Epidermal melanocyte (primary cell): ENCODE data around the gene TIPARP.
"Not testable (repeated sequence)": the region's sequence is repeated elsewhere in the genome, so short reads cannot be mapped to it uniquely, and the experiment has no call there.

Experiments used
- DNase-seq: peaks from one replicate; pipeline ENCODE4 v3.0.0; 2011; ENCODE audit warnings: low spot score; ENCODE audit not compliant: insufficient read length

The TIPARP gene

DNA sequence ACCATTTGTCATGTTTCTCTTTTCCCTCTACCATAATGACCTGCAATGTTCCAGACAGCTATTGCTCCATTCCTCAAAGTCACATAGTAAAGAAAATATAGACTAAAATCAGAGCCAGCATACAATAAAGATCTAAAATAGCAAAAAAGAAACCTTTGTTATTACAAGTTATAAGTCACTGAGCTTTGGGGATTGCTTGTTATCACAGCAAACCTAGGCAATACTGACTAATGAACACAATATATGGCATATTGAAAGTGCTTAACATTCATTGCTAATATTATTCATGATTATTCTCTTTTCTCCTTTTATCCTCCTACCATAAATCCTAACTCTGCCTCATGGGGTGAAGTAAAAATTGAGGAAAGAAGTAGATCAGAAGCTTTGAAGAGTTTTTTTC lies 27.4 kb upstream of the TIPARP start:
- DNase-seq: no peak

DNA sequence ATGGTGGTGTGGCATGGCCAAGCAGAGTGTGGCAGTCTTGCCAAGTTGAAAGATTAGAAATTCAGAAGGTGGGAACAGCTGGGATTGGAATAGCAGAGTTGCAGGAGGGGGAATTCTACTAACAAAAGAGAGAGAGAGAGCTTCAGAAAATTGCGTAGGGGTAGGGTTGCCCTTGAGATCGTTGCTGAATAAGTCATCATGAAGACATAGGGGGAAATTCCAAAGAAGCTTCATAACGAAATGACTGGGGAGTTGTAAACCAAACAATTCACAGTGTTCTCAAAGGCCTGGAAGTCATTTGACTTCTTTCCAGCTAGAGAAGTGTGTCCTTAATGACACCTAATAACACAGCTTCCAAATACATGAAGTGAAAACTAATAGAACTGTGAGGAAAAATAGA lies 26.3 kb upstream of the TIPARP start:
- DNase-seq: no peak

DNA sequence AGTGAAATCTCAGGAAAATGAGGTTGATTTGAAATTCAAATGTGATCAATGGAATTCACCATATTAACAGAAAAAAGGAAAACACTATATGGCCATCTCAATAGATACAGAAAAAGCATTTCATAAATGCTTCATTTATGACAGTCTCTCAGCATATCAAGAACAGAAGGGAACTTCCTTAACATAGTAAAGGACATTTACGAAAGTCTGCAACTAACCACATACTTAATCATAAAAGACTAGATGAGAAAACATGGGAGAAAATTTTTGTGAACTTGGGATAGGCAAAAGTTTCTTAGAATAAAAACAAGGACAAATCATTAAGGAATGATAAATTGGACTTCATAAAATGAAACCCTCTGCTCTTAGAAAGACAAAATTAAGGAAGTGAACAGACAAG lies 24.7 kb upstream of the TIPARP start:
- DNase-seq: no peak

DNA sequence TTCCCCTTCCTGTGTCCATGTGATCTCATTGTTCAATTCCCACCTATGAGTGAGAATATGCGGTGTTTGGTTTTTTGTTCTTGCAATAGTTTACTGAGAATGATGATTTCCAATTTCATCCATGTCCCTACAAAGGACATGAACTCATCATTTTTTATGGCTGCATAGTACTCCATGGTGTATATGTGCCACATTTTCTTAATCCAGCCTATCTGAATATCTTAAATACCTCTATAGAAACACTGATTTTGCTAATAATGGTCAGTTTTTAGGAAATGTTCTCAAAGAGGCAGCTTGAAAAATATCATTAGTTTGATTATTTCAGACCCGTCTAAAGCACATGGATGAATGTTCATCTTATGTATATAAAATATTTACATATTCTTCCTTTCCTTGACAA lies 21.7 kb upstream of the TIPARP start:
- DNase-seq: not testable (repeated sequence)

DNA sequence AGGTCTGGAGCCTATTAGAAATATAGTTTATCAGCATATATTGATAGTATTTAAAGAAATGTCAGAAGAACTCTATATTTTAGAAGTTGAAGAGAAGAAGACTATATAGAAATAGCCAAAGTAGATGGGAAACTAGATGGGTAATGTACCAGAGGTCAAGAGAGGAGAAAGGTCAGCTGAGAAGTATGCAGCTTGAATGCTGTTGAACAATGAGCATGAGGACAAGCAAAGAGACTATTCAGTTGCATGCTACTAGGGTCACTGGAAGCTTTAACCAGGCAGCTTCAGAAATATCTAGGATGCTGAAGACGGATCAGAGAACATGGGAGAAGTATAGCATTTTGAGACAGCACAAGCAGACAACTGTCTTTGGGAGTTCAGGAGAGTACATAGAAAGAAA lies 19.6 kb upstream of the TIPARP start:
- DNase-seq: no peak

DNA sequence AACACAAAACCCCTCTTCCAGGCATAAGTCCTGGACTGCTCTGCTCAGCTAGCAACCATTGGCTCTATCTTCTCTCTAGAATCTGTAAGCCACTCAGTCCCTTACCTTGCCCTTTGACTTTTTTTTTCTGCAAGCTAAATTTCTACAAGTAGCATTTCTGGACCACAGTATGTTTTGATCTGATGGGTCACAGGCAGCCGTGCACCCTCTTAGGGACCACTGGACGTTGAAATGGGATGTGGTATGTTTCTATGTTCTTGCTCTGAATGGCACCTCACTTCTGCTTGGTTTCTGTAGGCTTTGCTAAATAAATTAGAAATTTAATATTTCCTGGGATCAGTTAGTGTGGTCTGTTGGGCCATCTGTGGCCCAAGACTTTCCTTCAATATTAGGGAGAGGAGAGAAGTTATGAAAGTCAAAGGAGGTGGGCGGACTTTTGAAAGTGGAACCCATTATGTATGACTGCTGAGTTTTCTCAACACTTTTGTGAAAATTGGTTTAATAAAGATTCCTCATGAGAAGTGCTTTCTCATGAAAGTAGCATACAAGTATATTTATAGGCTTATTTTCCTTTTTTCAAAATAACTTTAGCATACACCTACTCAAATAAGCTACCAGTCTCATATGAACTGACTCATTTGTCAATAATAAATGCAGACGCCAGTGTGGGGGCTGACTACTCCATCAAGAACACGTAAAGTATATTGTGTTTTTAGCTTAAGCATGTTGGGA lies 18.4 kb upstream of the TIPARP start:
- no peak for DNase-seq

DNA sequence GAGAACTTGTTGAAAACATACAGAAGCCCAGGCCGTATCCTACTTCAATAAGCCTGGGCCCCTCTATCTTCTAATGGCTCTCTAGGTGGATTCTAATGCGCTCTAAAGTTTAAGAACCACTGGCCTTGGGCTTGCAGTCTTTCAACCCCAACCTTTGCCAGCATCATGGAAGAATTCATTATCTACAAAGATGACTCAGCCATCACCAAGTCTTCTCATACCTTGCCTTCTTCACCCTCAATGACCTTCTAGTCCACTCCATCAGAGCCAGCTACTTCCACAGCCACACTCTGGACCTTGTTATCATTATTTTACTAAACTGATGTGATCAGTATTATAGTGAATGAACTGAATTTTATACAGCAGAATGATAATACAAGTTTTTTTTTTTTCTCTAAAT lies 16.9 kb upstream of the TIPARP start:
- no peak for DNase-seq

DNA sequence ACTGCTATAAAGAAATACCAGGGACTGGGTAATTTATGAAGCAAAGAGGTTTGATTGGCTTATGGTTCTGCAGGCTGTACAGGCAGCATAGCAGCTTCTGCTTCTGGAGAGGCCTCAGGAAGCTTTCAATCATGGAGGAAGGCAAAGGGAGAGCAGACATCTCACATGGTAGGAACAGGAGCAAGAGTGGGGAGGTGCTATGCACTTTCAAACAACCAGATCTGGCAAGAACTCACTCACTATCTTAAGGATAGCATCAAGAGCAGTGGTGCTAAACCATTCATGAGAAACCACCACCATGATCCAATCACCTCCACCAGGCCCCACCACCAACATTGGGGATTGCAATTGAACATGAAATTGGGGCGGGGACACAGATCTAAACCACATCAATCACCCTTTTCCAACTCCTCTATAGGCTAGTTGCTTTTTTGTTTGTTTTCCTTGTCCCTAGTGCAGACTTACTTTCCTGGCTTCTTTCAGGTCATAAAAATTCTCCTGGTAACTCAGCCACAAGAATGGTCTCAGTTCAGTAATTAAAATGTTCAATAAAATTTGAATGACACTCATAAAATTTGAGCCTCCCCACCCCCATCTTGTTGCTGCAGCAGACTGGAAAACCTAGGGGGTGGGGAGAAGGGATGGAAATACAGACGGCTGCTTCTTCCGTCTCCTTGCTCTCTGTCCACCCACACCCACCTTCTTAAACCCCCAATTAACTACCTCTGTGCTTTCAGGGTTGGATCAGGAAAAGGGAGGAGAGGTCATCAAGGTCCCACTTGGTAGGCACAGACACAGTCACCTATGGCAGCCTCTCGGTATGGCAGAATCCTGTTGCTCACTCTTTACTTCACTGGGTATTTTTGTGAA lies 16.3 kb upstream of the TIPARP start:
- no peak for DNase-seq

DNA sequence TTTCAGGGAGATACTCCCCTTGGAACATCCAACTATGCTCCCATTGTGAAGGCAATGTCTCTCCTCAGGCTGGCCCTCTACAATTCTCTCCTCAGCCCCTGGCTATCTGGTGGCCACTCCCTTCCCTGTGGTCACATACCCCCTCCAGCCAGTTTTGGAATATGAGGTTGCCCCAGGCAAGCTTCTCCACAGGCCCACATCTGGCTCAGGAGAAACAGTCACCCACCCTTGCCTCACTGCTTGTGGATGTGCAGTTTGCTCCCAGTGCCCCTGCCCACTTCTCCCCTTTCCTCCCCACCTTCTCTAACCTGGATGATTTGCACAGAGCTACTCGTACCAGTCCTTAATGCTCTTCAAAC lies 15.7 kb upstream of the TIPARP start:
- no peak for DNase-seq

DNA sequence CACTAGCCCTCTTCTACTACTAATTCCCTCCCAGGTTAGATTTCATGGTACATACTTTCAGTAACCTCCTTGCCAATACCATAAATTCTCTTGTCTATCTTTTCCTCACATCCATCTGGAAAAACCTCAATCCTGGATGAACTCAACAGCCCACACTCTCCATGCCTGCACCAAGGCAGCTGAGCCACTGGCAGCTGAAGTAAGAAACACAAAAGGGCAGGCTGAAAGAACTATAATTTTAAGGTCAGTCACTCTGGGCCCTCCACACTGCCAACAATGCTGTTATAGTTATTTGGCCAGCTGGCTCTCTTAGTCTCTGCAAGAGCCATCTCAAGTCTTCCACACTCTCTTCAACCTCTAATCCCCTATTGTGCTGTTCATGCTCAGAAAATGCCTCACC lies 15.1 kb upstream of the TIPARP start:
- no peak for DNase-seq

DNA sequence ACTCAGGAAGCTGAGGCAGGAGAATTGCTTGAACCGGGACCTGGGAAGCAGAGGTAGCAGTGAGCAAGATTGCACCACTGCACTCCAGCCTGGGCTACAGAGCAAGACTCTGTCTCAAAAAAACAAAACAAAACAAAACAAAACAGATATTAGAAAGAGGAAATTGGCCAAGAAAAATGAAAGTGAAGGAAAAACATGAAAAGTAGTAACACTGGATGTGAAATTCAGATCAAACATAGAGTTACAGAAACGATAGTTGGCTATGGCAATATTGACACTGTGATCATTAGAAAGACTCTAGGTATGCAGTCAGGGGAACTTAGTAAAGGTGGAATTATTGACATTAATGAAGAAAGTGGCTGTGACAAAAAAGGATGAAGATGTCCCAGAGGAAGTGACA lies 13.2 kb upstream of the TIPARP start:
- no peak for DNase-seq

DNA sequence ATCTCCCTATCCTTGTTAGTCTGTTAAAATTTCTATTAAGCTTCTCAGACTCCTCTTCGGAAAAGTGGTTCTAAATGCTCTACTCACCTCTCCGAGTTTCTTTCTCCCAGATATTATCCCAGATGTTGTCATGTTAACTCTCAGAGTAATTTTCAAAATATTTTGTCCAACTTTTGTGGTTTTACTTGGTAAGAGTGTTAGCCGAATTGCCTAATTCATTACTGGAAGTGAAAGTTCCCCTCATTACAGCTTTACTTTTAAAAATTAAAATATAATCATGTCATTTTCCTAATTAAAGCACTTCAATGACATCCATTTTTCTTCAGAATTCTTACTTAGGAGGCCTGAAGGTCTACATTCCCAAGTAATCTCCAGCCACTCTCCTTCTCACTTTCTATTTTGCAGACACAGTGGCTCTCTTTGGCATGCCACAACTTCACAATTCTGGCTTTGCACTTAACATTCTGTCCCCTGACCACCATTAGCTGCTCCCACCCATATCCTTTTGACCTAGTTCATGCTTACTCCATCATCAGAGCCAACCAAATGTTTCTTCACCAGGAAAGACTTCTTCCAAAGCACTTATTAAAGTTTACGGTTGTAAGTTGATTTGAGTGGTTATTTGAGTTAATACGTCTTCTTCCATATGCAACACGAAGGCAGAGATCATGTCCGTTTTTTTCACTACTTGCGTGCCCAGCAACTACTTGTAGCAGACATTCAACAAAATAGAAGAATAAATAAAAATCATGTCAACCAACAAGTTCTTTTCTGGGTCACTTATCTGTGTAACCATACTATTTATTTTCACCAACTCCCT lies 10.2 kb upstream of the TIPARP start:
- no peak for DNase-seq

DNA sequence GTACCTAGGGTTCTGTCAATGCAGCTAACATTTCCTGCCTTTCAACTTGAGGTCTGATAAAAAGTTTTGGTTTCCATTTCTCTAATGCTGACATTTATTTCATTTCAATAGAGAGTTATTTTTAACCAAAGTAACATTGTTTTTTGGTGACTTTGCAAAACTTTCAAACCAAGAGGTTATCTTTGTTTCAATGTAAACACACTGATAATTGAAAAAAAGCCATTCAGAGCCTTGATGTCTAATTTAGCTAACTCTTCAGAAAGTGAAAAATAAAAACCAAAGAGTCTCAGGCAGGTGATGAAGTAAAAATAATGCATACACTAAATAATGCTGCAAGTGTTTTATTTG lies 9.6 kb upstream of the TIPARP start:
- DNase-seq: no peak

DNA sequence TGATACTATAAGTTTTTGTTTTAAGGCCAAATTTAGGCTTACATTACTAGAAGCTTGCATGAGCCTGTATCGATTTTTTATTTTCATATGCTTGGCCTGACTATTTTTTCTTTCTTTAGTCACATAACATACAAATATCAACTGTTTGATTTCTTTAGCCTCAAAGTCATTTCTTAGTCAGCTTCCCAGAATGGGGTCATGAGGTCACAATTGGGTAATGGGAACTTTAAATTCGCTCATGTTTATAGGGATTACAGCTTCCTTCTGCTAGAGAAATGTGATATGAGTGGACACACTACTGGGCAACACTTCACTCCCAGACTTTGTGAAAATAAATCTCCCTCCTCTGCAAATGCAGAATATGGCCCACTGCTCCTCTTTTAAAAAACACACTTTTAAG lies 9.1 kb upstream of the TIPARP start:
- DNase-seq: no peak

DNA sequence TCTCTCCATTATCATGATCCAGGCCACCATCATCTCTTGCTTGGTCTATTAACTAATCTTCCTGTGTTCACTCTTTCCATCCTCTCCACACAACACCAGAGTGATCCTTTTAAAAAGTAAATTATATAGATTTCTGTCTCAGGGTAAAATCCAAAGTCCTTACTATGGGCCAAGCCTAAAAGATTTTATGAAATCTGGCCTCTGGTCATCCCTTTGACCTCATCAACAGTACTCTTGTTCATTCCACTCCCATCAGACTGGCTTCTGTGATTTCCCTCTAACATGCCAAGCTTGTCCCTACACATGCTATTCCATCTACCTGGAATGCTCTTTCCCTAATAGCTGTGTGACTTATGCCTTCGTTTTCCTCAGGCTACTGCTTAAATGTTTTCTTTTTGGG lies 8.3 kb upstream of the TIPARP start:
- DNase-seq: no peak

DNA sequence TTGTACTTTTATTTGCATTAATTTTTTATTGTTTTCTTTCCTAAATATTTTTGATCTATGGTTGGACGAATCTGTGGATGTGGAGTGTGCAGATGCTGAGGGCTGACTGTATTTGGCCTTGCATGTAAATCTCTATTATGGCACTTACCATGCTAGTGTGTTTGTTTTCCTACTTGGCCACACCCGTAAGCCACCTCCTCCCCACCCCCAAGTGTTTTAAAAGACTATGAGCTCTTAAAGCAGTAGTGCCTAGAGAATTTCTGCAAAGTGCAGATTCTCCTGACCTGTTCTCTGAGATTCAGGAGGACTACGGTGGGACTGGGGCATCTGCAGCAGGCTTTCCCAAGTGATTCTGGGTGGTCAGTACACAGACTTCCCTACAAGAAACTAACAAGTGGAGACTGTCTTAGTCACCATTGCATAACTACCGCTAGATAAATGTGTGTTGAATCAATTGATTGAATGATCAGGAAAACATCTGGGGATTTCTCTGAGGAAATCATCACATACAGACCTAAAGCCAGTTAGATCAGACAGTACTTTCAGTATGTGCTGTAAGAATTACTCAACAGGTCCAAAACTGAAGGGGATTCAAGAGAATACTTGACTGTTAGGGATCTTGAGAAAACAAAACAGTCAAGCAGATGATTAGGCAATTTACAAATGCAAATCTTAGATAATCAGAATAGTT lies 6.2 kb upstream of the TIPARP start:
- DNase-seq: no peak

DNA sequence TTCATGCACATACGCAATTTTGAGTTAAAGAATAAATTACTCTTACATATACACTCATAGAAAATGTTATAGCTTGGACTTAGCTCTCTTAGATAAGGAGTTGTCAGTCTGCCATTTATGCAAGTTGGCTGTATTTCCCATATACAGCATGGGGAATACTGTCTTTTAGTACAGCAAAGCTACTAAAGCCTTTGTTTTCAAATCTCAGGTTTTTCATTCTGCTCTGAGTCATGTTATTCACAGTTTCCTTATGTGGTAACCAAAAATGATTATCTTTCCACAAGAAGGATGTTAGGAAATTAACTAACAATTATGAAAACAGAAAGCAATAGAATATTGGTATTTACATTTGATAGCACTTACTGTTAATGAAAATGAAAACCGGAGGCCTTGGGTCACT lies 4.3 kb upstream of the TIPARP start:
- no peak for DNase-seq

DNA sequence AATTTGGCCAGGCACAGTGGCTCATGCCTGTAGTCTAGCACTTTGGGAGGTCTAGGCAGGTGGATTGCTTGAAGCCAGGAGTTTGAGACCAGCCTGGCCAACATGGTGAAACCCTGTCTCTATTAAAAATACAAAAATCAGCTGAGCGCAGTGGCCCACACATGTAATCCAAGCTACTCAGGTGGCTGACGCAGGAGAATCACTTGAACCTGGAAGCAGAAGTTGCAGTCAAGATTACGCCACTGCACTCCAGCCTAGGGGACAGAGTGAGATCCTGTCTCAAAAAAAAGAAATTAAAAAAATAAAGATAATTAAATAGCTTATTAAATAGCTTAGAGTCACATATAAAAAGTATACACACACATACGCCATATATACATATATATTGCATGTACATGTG lies 3.7 kb upstream of the TIPARP start:
- no peak for DNase-seq

DNA sequence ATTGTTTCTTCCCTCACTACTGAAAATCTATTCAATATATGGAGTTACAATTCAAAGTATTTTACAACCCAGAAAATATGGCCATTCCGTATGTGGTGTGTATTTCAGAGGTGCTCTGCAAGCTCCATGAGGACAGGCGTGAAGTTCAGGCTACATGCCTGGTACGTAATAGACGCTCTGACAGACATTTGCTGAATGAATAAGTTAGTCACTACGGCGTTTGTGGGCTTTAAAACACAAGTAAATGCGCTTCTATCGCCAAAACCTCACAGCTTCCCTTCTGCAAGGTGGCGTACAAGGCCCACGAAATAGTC lies 701 bp upstream of the TIPARP start:
- DNase-seq: no peak

DNA sequence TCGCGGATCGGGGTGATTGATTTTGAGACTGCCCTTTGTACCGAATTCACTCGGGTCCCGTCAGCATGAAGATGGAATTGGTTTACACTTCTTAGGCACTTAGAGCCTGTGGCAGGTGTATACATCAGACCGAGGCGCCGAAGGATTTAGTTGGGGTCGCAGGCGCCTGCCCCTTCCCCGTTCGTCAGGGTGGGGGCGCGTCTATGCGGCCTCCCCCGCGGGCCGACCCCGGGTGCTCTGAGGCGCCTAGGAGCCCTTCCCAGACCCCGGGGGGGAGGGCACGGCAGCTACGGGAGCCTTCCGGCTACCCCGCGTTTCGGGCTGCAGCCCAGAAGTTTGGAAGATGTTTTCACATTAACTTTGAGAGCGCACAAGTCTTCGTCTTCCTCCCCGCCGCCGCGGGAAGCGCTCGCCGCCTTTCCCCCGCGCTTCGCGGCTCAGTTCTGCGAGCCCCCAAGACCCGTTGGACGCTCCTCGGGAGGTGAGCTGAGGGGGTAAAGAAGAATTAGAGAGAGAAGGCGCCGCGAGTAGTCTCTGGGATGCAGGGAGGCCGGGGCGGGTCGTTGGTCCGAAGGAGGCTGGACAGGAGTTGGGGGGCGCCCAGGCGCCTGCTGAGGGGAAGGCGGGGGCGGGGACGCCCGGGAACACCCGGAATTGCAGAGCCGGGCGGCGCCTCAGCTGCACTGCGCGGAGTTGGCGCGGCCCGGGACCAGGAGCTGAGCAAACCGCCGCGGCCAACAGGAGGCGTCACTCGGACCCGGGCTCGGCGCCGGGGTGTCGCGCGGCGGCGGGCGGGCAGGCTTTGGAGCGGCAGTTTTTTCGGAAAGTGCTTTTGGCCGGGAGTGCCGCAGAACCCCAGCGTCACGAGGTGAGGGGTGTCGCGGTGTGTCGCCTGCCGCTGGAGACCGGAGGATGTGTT lies 780 bp downstream of the TIPARP start:
- DNase-seq: no peak
